DMS153 treated with DMSO at 0.1 percent for 48 hours (cell line): ENCODE measurements around the gene TECTA.

ENCODE experiments used
- DNase-seq: peaks from one replicate; lab custom pipeline; 2025; ENCODE audit not compliant: unreplicated experiment; lab: John Stamatoyannopoulos, UW

TECTA gene

DNA sequence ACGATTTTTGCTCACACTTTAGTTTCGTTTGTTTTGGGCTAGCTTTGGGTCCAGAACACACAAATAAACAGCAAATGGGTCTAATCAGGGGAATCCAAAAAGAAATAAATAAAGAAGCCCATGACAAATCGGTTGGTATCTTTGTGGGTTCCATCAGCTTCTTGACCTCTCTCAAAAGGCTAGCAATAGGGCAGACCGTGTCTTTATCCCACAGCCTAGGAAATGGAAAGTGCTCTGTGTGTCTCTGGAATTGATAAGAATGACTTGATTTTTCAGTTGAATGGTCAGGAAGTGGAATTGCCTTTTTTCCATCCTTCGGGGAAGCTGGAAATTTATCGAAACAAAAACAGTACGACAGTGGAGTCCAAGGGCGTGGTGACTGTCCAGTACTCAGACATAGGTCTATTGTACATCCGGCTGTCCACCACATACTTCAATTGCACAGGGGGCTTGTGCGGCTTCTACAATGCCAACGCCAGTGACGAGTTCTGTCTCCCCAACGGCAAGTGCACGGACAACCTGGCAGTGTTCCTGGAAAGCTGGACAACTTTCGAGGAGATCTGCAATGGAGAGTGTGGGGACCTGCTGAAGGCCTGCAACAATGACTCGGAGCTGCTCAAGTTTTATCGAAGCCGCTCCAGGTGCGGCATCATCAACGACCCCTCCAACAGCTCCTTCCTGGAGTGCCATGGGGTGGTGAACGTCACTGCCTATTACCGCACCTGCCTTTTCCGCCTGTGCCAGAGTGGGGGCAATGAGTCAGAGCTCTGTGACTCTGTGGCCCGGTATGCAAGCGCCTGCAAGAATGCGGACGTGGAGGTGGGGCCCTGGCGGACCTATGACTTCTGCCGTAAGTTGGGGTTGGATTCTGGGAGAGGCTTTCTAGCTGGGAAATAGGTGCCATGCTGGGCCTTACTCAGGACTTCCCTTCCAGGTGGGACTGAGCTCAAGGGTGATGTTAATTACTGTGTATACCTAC is 28.6 kb downstream of the TECTA start:
- no peak for DNase-seq

DNA sequence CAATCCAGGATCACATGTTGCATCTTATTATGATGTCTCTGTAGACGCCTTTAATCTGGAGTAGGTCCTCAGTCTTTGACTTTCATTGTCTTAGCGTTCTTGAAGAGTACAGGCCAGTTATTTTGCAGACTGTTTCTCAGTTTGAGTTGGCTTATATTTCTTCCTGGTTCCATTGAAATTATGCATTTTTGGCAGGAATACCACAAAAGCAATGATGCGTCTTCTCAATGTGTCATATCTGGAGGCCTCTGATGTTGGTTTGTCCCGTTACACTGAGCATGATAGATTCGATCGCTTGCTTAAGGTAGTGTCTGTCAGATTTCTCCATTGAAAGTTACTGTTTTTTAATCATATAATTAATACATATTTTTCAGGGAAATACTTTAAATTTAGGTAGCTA is 30.6 kb downstream of the TECTA start:
- no peak for DNase-seq

DNA sequence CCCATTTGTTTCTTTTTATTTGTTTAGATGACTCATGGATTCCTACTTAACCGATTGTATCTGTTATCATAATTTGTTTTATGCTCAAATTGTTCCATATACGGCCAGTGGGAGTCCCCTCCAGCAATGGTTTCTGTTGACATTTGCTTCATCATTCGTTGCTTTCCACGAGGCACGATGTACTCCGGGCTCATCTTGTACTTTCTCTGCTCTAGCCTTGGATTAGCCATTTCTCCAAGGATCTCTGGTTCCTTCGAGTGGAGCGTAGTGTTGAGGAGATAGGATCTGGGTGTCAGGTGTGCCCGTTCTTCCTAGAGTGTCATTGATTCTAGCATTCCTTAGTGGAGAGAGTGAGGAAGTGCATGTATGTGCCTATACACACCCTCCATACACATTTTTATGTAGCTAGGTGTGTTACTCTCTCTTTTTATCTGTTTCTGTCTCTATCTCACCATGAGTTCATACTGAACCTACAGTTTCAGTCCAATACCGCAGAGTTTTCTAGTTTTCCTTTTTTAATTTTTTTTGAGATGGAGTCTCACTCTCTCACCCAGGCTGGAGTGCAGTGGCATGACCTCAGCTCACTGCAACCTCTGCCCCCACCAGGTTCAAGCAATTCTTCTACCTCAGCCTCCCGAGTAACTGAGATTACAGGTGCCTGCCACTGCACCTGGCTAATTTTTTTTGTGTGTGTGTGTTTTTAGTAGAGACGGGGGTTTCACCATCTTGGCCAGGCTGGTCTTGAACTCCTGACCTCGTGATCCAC is 31.4 kb downstream of the TECTA start:
- DNase-seq = no peak

DNA sequence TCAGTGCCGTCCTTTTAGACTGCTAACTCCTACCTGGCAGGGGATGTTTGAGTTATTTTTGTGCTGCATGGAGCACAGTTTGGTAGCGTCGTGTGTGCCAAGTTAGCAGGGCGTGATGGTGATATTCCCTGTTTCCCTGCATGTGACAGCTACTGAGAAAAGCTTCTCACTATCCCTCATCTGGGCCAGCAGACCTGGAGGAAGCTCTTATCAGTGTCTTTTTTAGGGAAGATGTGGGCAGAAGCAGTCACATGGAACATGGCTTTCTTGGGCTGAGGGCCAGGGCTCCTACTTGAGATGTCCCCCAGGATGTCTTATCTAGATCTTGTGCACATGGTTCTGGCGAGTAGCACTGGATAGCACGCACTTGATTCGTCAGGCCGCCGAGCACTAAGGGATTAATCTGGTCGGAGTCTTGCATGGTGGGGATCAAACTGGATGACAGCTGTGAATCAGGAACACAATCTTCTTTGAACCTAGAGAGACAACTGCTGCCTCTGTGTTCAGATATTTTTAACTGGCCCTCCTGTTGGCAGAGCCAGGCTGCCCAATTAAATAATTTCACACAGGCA is 33.8 kb downstream of the TECTA start:
- DNase-seq = no peak

DNA sequence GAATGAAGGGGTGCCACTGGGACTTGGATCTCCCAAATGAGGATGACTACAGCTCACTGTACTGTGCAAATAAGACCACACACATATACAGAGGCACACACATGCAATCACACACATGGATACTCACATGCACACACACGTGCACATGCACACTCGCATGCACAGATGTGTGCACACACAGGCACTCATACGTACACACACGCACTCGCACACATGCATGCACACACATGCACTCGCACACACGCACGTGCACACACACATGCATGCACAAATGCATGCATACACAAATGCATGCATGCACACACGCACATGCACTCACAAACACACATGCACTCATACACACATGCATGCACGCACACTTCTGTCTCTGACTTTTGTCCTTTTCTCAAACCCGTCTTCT is 36.0 kb downstream of the TECTA start:
- DNase-seq = no peak

DNA sequence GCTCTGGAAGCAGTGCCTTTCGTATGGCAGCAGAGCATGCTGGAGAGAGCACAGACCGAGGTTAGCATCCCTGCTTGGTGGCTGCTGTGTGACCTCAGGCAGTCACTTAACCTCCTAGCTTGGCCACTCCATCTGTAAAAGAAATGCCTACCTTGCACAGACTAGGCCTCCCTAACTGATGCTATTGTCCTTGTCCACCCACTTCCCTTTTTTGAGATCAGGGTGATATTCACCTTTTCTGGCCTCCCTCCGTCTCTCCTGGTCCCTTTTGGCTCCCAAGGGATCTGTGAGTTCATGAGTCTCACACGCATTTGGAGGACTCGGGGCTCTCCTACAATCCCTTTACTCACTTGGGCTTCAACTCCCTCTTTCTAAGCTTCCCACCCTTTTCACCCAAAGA is 37.2 kb downstream of the TECTA start:
- no peak for DNase-seq

DNA sequence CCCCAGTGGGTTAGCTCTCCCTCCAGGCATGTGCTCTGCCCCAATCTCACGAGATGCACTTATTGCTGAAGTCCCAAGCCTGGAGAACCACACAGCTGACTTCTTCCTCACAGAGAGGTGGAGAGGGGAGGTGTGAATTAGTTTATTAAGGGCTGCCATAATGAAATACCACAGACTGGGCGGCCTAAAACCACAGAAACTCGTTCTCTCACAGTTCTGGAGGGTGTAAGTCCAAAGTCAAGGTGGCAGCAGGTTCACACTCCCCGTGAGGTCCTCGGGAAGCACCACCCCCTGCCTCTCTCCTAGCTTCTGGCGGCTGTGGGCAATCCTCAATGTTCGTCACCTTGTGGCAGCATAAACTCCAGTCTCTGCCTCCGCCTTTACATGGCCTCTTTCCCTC is 39.3 kb downstream of the TECTA start:
- DNase-seq = no peak

DNA sequence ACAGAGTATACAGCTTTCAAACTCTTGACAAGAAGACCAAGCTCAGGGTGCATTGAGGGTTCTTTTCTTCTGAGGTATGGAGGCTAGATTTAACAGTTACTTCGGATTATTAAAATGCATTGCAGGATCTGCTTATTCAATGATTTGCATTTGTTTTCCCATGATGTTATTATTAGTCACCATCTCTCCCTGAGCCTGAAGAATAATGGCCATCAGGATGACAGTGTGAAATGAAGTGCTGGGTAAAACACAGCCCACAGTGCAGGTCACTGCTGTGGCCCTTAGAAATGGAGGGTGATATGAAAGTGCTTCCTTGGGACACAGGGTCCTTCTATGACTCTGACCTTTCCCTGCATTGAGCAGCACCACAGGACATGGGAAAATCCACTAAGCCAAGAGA is 40.0 kb downstream of the TECTA start:
- no peak for DNase-seq

DNA sequence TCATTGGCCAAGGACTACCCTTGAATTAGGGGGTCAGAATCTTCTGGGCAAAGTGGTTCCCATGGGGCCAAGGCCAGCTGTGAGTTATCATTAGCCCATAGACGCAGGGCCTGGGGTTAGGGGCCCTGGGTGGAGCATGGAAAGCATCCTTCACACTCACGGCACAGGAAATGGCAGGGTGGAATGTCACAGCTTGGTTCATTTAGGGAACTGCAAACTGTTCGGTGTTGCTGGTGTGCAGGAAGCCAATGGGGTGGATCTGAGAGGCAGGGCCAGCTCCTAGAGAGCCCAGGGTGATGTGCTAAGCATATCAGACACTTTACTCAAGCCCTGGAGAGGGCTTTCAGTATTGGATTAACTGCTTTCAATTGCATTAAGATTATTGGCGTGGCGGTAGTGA is 42.9 kb downstream of the TECTA start:
- DNase-seq = no peak

DNA sequence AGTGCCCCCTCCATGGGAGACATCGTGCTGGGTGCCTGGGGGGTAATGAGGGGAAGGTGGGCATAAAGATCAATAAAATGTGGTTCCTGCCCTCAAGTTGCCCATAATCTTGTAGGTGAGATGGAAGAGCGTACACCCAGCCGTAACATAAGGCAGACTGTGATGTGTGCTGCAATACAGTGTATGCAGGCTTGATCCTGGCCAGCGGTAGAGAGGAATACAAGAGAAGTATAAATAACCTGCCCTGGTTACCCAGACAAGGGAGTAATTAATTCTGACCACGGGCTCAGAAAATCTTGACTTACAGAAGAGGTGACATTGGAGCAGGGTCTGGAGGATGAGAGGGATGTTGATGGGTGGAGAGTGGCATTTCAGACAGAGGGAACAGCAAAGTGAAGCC is 43.7 kb downstream of the TECTA start:
- no peak for DNase-seq

DNA sequence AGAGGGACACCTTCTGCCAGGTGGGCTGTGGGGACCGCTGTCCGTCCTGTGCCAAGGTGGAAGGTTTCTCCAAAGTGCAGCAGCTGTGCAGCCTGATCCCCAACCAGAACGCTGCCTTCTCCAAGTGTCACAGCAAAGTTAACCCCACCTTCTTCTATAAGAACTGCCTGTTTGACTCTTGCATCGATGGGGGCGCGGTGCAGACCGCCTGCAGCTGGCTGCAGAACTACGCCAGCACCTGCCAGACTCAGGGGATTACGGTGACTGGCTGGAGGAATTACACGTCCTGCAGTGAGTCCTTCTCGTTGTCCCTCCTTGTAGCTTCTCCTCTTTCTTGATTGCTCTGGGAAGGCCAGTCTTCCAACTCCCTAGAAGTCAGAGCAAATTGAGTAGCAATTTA is 44.8 kb downstream of the TECTA start:
- DNase-seq = no peak

DNA sequence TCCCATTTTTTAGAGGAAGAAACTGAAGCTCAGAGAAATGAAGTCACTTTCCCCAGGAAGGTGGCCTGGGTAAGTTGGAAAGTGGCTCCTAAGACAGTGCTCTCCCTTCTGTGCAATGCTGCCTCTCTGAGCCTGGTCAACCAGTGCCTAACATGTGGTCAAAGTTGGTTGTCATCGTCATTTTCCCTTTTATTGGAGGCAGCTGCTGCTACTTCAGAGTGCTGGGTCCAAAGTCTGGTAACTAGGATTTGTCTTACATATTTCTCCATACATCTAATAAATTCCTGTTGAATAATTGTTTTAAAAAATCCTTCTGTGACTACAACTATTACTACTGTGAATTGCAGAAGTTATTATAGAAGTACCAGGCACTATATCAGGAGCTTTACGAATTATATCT is 48.1 kb downstream of the TECTA start:
- DNase-seq = no peak

DNA sequence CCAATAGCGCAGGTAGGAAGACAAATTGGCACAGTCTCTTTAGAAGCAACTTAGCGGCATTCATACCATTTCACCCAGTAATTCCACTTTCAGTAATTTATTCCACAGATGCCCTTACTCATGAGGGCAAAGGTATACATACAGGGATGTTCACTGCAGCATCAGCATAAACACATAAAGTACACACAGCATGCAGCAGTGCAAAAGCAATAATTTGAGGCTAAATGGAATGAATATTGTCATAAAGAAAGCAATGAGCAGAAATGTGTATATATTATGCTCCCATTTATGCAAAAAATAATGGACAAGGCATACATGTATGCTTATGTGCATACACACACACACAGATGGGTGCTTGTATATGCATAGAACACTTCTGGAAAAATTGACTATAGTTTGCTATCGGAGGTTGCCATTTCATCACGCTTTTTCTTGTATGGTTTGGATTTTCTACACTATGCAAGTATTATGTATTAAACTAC is 50.2 kb downstream of the TECTA start:
- DNase-seq = no peak

DNA sequence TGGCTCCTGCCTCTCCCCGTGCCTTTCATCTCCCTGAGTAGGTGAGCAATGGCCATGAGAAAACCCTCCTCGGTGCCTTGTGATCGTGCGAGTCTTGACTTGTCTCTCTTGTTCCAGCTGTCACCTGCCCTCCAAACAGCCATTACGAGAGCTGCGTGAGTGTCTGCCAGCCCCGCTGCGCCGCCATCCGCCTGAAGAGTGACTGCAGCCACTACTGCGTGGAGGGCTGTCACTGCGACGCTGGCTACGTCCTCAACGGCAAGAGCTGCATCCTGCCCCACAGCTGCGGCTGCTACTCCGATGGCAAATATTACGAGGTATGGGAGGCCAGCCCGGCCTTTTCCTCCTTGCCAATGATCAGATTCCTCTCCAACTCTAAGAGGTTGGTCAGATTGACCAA is 51.7 kb downstream of the TECTA start:
- DNase-seq = peak; percentile 85

DNA sequence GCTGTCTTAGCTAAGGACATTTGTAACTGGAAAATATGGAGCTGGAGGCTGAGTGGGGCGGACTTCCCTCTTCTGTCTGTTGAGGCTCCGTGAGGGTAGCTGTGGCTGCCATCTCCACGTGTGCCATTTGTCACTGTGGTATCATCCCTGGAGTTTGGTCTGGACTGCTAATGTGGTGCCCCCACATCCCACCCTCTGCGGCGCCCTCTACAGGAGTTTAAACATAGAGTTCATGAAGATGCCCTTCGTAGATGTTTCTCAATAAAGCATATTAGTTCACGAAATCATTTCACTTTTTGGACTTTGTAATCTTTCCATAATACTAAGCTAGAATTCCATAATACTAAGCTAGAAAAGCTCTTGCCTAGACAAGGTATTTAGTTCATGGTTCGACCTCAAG is 52.4 kb downstream of the TECTA start:
- no peak for DNase-seq

DNA sequence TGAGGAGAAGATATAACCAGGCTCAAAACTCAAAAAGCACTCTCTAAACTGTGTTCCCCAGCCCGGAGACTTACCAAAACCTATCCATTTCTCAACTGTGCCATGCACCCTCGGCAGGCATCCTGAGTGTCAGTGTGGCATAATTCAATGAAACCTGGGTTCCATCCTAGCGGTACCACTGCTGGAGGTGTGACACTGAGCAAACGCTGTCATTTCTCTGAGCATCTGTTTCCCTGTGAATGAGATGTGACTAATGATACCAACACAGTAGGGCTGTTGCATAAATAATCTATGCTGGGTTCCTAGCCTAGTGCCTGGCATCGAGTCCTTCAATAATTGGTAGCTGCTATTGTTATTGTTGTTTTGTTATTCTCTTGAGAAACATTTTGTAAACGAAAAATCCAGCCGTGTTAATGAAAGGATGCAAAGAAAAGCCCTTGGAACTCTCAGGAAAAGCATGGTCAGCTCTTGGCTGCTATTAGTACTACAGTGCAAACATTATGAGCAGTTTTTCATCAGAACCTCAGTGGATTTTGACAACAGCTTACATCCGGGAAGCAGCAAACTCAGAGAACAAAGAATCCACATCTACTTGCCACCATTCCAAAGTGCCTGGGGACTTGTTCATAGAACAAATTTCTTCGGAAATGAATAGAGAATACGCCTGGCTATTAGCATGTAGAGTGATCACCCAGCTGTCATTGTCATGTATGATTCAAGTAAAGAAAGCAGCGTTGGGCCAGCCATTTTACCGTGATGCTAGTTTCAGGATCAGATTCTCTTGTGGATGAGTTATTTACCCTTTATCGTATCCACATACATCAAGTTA is 53.7 kb downstream of the TECTA start:
- DNase-seq = peak; percentile 10

DNA sequence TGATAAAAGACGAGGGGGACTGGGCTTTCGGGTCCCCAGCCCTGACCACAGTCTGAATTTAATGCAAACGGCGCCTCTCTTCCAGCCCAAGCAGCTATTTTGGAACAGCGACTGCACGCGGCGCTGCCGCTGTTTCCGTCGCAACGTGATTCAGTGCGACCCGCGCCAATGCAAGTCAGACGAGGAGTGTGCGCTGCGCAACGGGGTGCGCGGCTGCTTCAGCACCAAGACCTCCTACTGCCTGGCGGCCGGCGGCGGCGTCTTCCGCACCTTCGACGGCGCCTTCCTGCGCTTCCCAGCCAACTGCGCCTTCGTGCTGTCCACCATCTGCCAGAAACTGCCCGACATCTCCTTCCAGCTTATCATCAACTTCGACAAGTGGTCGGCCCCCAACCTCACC is 56.7 kb downstream of the TECTA start:
- no peak for DNase-seq

DNA sequence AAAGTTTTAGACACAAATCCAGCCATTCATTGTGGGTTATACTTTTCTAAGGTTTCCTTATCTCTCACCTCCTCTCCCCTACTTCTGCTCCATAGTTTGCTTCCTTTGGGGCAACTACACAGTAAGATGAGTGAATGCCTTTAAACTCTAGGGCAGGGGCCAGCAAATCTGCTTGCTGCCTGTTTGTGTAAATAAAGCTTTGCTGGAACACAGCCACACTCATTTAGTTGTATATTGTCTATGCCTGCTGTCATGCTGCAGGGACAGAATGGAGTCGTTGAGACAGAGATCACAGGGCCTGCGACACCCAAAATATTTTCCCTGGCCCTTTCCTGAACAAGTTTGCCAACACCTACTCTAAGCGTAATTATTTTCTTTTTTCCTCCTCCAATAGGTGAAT is 58.7 kb downstream of the TECTA start:
- DNase-seq = no peak

DNA sequence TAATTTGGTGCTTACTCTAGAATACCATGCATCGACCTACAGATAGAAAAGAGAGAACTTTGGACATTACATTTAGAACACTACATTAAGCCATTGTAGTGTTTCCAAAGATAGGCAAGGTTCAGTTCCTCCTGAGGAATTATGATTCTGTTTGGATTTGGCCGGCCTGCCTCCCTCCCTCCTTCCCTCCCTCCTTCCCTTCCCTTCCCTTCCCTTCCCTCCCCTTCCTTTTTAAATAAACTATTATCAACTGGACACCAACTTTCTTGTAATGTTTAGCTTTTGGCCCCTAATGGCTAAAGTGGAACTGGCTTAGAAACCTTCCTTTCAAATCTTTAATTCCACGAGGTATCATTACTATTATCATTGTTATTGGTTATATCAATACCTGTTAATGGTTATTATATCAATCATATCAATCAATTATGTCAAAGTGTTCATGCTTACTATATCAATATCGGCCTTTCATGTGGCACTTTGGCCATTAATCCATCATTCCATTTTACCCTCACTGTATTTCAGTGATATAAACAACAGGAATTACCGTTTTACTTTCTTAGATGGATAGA is 60.4 kb downstream of the TECTA start:
- no peak for DNase-seq

DNA sequence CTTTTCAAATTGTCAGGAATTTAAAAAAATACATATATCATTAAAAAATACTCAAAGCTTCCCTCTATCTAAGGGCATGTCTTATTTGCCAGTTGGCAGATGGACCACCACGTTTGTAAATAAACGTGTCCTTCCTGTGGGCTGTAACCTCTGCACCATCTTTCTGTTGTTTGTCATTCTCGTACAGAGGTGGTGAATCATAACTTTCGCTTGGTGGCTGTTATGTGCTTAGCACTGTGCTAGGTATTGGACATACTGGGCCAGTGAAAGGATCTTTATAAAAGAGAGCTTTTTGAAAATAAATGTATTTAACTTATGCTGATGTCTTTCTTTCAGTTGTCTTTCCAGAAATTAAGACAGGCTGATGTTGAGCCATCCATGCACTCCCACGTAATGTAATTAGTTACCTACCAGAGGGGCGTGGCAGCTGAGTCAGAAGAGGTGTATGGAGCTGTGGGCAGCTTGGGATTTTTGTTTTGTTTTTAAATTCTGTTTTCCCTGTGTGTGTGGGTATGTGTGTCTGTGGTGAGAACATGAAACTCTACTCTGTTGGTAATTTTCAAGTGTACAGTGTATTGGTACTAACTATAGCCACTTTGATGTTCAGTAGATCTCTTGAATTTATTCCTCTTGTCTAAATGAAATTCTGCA is 62.7 kb downstream of the TECTA start:
- DNase-seq = no peak
